ENCODE measurements around the gene LCTL.

GRCh38 chr15:66581972-66582537 is 16.3 kb upstream of the LCTL start:
- no peak for TF ChIP-seq CTCF (IDR thresholded peaks at IDR 0.05)
- TF ChIP-seq ZFX (IDR thresholded peaks at IDR 0.05; ENCODE audit: borderline replicate concordance) = no peak

Measured in 22Rv1 (cell line).